Trophoblast cell (in vitro differentiated cells and primary cell): ENCODE measurements around the gene TXNL4A.
A peak's percentile ranks its signal among the peaks of the same experiment; 100 is the strongest.

ENCODE experiments used
- DNase-seq, 2 donors: peaks; one replicate each; pipeline ENCODE4 v3.0.0-alpha.2; 2016
- H2AFZ ChIP-seq: 2 replicates; pipeline ENCODE4 v1.6.1; 2013; ENCODE audit warnings: low read length, moderate library complexity, mild to moderate bottlenecking; ENCODE audit not compliant: insufficient read depth, poor library complexity
- H2AK5ac ChIP-seq: 2 replicates; pipeline ENCODE4 v1.6.1; 2013; ENCODE audit warnings: mild to moderate bottlenecking, low read length
- H2BK120ac ChIP-seq: 2 replicates; pipeline ENCODE4 v1.6.1; 2013; ENCODE audit warnings: low read length, mild to moderate bottlenecking, moderate library complexity; ENCODE audit not compliant: insufficient read depth, poor library complexity
- H2BK12ac ChIP-seq: 2 replicates; pipeline ENCODE4 v1.6.1; 2013; ENCODE audit warnings: mild to moderate bottlenecking, low read length, moderate library complexity
- H2BK5ac ChIP-seq: 2 replicates; pipeline ENCODE4 v1.6.1; 2013; ENCODE audit warnings: low read length, low read depth, moderate library complexity, mild to moderate bottlenecking; ENCODE audit not compliant: poor library complexity
- H3K14ac ChIP-seq: 2 replicates; pipeline ENCODE4 v1.6.1; 2013; ENCODE audit warnings: mild to moderate bottlenecking, low read length
- H3K18ac ChIP-seq: 2 replicates; pipeline ENCODE4 v1.6.1; 2013; ENCODE audit warnings: mild to moderate bottlenecking, low read length
- H3K23ac ChIP-seq: 2 replicates; pipeline ENCODE4 v1.6.1; 2013; ENCODE audit warnings: low read length
- H3K27ac ChIP-seq: 2 replicates; pipeline ENCODE4 v1.5.1; 2013; ENCODE audit warnings: low read depth, mild to moderate bottlenecking, inconsistent platforms, low read length, moderate library complexity
- H3K27me3 ChIP-seq: 2 replicates; pipeline ENCODE4 v1.6.1; 2013; ENCODE audit warnings: inconsistent platforms, mild to moderate bottlenecking, low read length, moderate library complexity; ENCODE audit not compliant: insufficient read depth
- H3K36me3 ChIP-seq, 2 experiments: 1 replicate in 1 of 2; 2 replicates in 1 of 2; pipeline ENCODE4 v1.6.1; 2013; ENCODE audit warnings: low read length in 2 of 2, mild to moderate bottlenecking in 2 of 2, moderate library complexity in 1 of 2; ENCODE audit not compliant: insufficient read depth in 2 of 2, control insufficient read depth in 1 of 2
- H3K4ac ChIP-seq: 2 replicates; pipeline ENCODE4 v1.6.1; 2013; ENCODE audit warnings: low read depth, mild to moderate bottlenecking, low read length, moderate library complexity
- H3K4me1 ChIP-seq, 2 experiments: 1 replicate in 1 of 2; 2 replicates in 1 of 2; pipeline ENCODE4 v1.6.1; 2013; ENCODE audit warnings: low read length in 2 of 2, mild to moderate bottlenecking in 2 of 2, moderate library complexity in 1 of 2; ENCODE audit not compliant: insufficient read depth in 2 of 2, control insufficient read depth in 1 of 2
- H3K4me2 ChIP-seq: 2 replicates; pipeline ENCODE4 v1.6.1; 2013; ENCODE audit warnings: inconsistent platforms, mild to moderate bottlenecking, low read length, moderate library complexity
- H3K4me3 ChIP-seq: 2 replicates; pipeline ENCODE4 v1.5.1; 2013; ENCODE audit warnings: mild to moderate bottlenecking, low read depth, low read length, inconsistent platforms
- H3K79me1 ChIP-seq: one replicate; pipeline ENCODE4 v1.6.1; 2013; ENCODE audit warnings: low read length
- H3K79me2 ChIP-seq: 2 replicates; pipeline ENCODE4 v1.6.1; 2013; ENCODE audit warnings: low read length, mild to moderate bottlenecking; ENCODE audit not compliant: control insufficient read depth, insufficient read depth, poor library complexity
- H3K9ac ChIP-seq: 2 replicates; pipeline ENCODE4 v1.6.1; 2013; ENCODE audit warnings: mild to moderate bottlenecking, low read length
- H3K9me3 ChIP-seq: 2 replicates; pipeline ENCODE4 v1.6.1; 2013; ENCODE audit warnings: low read depth, mild to moderate bottlenecking, control low read depth, inconsistent platforms, low read length; ENCODE audit not compliant: insufficient read depth
- H4K12ac ChIP-seq: 2 replicates; pipeline ENCODE4 v1.6.1; 2013; ENCODE audit warnings: low read depth, mild to moderate bottlenecking, low read length, moderate library complexity
- H4K8ac ChIP-seq: 2 replicates; pipeline ENCODE4 v1.6.1; 2013; ENCODE audit warnings: low read depth, mild to moderate bottlenecking, low read length, moderate library complexity
- H4K91ac ChIP-seq: one replicate; pipeline ENCODE4 v1.6.1; 2013; ENCODE audit warnings: low read depth, mild to moderate bottlenecking, low read length, moderate library complexity
- WGBS: extraction: QIAGEN DNeasy Blood & Tissue Kit; methylation state at CpG from one replicate; pipeline ENCODE4 v1.1.7; 2013; ENCODE audit warnings: missing lambda C conversion rate; ENCODE audit not compliant: insufficient read length, insufficient coverage; ENCODE audit errors: extremely low coverage; 5-methylcytosine and 5-hydroxymethylcytosine counted together

Gene TXNL4A

DNA sequence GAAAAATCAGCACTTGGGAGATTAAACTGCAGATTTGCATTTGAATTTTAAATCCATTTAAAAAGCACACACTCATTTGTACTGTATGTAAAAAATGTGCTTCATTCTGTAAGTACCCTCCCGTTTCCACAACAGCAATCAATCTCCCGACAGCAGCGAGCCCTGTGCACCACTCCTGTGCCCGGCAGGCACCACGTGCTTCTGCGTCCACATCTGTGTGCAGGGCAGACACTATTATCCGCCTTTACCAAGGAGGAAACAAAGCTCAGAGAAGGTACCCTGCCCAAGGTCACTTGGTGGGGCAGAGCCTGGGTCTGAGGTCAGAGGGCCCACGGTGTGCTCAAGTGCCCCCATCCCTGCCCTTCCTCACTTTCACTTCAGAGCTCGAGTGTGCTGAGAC lies 16.4 kb downstream of the TXNL4A start:
- Histone ChIP-seq H2AK5ac (no peak overlapping the region), H2BK5ac (no peak overlapping the region), H4K91ac (no peak overlapping the region), H3K79me1 (no peaks in the 10 kb centered on the region), H3K14ac (no peak overlapping the region), H2BK120ac (no peak overlapping the region), H3K4ac (no peak overlapping the region), H4K12ac (no peak overlapping the region), H3K9ac (peak overlapping the region; percentile 23), H3K4me1 (no peaks in the 10 kb centered on the region), H3K23ac (no peak overlapping the region), H3K79me2 (peaks cover 2% of the 10 kb centered on the region), H3K4me2 (no peak overlapping the region), H4K8ac (no peak overlapping the region), H3K9me3 (no peaks in the 10 kb centered on the region), H2BK12ac (no peak overlapping the region), H3K27ac (no peak overlapping the region), H3K27me3 (no peaks in the 10 kb centered on the region), H2AFZ (no peak overlapping the region), H3K4me3 (no peak overlapping the region), H3K18ac (no peak overlapping the region), H3K36me3 (peaks cover 33 to 44% of the 10 kb centered on the region in 2 experiments)
- WGBS, result no CpG with 5 or more reads among the region's 9 CpGs
- DNase-seq, result no peak

DNA sequence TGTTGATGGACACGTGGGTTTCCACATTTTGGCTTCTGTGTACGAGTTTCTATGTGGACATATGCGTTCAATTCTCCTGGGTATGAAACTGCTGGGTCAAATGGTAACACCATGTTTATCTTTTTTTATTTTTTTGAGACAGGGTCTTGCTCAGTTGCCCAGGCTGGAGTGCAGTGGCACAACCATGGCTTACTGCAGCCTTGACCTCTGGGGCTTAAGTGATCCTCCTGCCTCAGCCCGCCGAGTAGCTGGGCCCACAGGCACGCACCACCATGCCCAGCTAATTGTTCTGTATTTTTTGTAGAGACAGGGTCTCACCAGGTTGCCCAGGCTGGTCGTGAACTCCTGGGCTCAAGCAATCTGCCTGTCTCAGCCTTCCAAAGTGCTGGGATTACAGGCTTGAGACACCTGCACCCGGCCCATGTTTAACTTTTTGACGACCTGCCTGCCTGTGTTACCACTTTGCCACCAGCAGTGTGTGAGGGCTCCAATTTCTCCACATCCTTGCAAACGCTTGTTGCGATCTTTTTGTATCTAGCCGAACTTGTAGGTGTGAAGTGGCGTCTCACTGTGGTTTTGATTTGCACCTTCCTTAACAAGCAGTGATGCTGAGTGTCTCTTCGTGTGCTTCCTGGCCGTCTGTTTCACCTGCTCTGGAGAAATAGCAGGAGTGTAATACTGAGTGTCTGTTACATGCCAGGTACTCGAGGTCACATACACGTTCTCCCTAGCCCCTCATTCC lies 17.0 kb downstream of the TXNL4A start:
- H3K18ac ChIP-seq, result no peak overlapping the region
- H2AFZ ChIP-seq, result no peak overlapping the region
- no CpG with 5 or more reads among the region's 17 CpGs for WGBS
- H3K14ac ChIP-seq, result no peak overlapping the region
- no peak overlapping the region for H3K4me3 ChIP-seq
- H3K27me3 ChIP-seq, result no peaks in the 10 kb centered on the region
- no peak overlapping the region for H3K4me2 ChIP-seq
- H2BK5ac ChIP-seq, result no peak overlapping the region
- DNase-seq, result no peak
- no peak overlapping the region for H3K4ac ChIP-seq
- no peak overlapping the region for H2BK120ac ChIP-seq
- H3K79me1 ChIP-seq, result no peaks in the 10 kb centered on the region
- peaks cover 32 to 43% of the 10 kb centered on the region in 2 experiments for H3K36me3 ChIP-seq
- no peak overlapping the region for H3K9ac ChIP-seq
- peaks cover 2% of the 10 kb centered on the region for H3K79me2 ChIP-seq
- no peaks in the 10 kb centered on the region for H3K4me1 ChIP-seq
- H3K23ac ChIP-seq, result no peak overlapping the region
- H4K8ac ChIP-seq, result no peak overlapping the region
- no peaks in the 10 kb centered on the region for H3K9me3 ChIP-seq
- no peak overlapping the region for H2BK12ac ChIP-seq
- no peak overlapping the region for H4K12ac ChIP-seq
- no peak overlapping the region for H4K91ac ChIP-seq
- H2AK5ac ChIP-seq, result no peak overlapping the region
- H3K27ac ChIP-seq, result no peak overlapping the region

DNA sequence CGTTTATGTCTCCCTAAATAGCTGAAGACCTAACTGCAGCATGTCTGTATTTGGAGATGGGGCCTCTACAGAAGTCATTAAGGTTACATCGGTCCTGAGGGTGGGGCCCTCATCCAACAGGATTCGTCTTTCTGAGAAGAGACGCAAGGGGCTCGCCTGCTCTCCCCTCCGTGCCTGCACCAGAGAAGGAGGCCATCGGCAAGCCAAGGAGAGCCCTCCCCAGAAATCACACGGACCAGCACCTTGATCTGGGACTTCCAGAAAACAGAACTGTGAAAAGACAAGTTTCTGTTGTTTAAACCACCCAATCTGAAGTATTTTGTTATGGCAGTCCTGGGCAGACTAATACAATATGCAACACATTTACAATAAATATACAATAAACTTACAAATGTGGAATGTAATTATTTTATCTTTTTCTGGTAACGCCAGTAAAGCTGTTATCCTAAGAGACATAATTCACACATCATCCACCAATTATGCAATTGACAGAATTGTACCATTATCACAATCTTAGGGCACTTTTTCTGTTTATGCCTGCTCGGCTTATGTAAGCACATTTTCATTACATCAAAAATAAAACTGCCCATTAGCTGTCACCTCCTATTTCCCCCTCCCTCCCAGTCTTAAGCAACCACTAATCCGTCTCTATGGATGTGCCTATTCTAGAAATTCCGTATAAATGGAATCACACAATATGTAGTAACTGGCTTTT lies 17.8 kb downstream of the TXNL4A start:
- no peaks in the 10 kb centered on the region for H3K9me3 ChIP-seq
- H2BK5ac ChIP-seq, result no peak overlapping the region
- no peaks in the 10 kb centered on the region for H3K27me3 ChIP-seq
- H4K91ac ChIP-seq, result no peak overlapping the region
- H2AK5ac ChIP-seq, result no peak overlapping the region
- H3K4me3 ChIP-seq, result no peak overlapping the region
- H3K14ac ChIP-seq, result no peak overlapping the region
- no peak overlapping the region for H3K18ac ChIP-seq
- H3K79me1 ChIP-seq, result no peaks in the 10 kb centered on the region
- no peak overlapping the region for H3K4ac ChIP-seq
- no peak for DNase-seq
- H3K27ac ChIP-seq, result no peak overlapping the region
- H3K79me2 ChIP-seq, result no peaks in the 10 kb centered on the region
- no peak overlapping the region for H3K4me2 ChIP-seq
- peaks cover under 1 to 1% of the 10 kb centered on the region in 2 experiments for H3K4me1 ChIP-seq
- no peak overlapping the region for H4K8ac ChIP-seq
- no peak overlapping the region for H3K23ac ChIP-seq
- no peak overlapping the region for H4K12ac ChIP-seq
- H3K36me3 ChIP-seq, result peaks cover 28 to 40% of the 10 kb centered on the region in 2 experiments
- no CpG with 5 or more reads among the region's 12 CpGs for WGBS
- no peak overlapping the region for H2BK120ac ChIP-seq
- no peak overlapping the region for H2BK12ac ChIP-seq
- no peak overlapping the region for H3K9ac ChIP-seq
- H2AFZ ChIP-seq, result no peak overlapping the region

DNA sequence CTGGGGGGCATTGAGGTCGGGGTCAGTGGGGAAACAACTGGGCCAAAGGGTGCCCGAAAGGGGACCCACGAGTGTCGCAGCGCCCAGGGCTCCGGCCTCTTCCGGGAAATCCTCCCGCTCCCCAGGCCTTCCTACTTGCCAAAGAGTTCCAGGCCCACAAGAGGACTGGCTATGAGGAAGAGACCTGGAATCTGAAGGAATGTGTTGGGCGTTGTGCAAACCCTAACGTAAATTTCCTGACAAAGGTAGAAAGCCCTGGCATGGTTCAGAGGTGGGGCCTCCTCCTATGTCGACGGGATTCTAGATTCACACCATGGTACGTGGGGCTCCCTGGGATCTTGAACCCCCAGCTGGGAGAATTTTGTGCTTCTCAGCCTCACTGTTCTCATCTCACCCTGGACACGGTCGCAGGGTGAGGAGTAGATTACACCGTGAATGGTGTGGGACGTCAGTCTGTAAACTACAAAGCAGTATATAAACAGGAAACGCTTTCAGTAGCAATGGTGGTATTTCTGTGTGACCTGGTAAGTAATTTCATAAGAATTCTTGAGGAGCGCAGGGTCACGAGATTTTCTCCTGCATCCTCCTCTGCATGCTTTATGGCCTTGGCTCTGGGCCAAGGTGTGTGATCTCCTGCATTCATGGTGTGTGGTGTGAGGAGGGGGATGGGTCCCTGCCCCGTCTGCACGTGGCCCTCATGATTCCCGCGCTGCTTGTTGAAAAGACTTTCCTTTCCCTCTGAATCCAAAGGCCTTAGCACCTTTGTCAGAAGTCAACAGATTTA lies 23.1 kb downstream of the TXNL4A start:
- peaks cover 21 to 23% of the 10 kb centered on the region in 2 experiments for H3K4me1 ChIP-seq
- peak overlapping the region; percentile 99 for H4K91ac ChIP-seq
- H2AK5ac ChIP-seq, result peak overlapping the region; percentile 97
- no peaks in the 10 kb centered on the region for H3K27me3 ChIP-seq
- peak overlapping the region; percentile 71 for H3K4me3 ChIP-seq
- H2BK5ac ChIP-seq, result peak overlapping the region; percentile 64
- H3K4me2 ChIP-seq, result peak overlapping the region; percentile 86
- peak overlapping the region; percentile 97 for H3K18ac ChIP-seq
- H3K9me3 ChIP-seq, result no peaks in the 10 kb centered on the region
- peak overlapping the region; percentile 84 for H3K27ac ChIP-seq
- H4K8ac ChIP-seq, result peak overlapping the region; percentile 85
- peak overlapping the region; percentile 95 for H3K14ac ChIP-seq
- peak overlapping the region; percentile 95 for H4K12ac ChIP-seq
- H3K4ac ChIP-seq, result peak overlapping the region; percentile 93
- H2BK120ac ChIP-seq, result peak overlapping the region; percentile 92
- peaks cover 11% of the 10 kb centered on the region for H3K79me1 ChIP-seq
- H3K36me3 ChIP-seq, result peaks cover 5 to 8% of the 10 kb centered on the region in 2 experiments
- no peak overlapping the region for H3K9ac ChIP-seq
- peaks cover 9% of the 10 kb centered on the region for H3K79me2 ChIP-seq
- peak; percentile 92 to 95 for DNase-seq
- WGBS, result no CpG with 5 or more reads among the region's 24 CpGs
- peak overlapping the region; percentile 63 for H2AFZ ChIP-seq
- H3K23ac ChIP-seq, result no peak overlapping the region
- H2BK12ac ChIP-seq, result peak overlapping the region; percentile 62
